Measurements from ENCODE around the gene PBX3. TPM values are rescaled to one million over a fixed set of nuclear protein-coding genes. Genes with fewer than 3 reads are reported as not detected.

Gene PBX3
- total and polyA plus RNA-seq, 9 of the 15 experiments (the other 6 are each of a cell fraction or from before 2014, with no cell fraction given): 0.14 to 5.8 (median 0.92) TPM

DNA sequence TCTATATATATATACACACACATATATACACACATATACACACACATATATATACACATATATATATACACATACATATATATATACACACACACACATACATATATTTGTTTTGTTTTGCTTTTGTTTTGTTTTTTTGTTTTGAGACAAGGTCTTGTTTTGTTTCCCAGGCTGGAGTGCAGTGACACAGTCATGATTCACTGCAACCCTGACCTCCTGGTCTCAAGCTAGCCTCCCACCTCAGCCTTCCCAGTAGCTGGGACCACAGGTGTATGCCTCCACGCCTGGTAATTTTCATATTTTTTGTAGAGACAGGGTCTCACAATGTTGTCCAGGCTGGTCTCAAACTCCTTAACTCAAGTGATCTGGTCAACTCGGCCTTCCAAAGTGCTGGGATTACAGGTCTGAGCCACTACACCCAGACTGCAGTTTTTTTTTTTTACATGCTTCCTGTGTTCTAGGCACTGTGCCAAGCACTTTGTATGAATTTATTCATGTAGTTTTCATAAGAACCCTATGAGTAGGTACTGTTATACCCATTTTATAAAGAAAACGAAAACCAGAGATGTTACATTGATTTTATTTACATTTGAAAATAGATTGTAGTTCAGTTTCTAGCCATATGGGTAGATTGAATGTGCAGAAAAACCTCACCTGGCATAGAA, 120.7 kb downstream of the PBX3 start:
- TF ChIP-seq HOXB6 (CRISPR knock-in tag; IDR thresholded peaks at IDR 0.05; ENCODE audit: borderline replicate concordance): no peak
- TF ChIP-seq, protein P1, sequence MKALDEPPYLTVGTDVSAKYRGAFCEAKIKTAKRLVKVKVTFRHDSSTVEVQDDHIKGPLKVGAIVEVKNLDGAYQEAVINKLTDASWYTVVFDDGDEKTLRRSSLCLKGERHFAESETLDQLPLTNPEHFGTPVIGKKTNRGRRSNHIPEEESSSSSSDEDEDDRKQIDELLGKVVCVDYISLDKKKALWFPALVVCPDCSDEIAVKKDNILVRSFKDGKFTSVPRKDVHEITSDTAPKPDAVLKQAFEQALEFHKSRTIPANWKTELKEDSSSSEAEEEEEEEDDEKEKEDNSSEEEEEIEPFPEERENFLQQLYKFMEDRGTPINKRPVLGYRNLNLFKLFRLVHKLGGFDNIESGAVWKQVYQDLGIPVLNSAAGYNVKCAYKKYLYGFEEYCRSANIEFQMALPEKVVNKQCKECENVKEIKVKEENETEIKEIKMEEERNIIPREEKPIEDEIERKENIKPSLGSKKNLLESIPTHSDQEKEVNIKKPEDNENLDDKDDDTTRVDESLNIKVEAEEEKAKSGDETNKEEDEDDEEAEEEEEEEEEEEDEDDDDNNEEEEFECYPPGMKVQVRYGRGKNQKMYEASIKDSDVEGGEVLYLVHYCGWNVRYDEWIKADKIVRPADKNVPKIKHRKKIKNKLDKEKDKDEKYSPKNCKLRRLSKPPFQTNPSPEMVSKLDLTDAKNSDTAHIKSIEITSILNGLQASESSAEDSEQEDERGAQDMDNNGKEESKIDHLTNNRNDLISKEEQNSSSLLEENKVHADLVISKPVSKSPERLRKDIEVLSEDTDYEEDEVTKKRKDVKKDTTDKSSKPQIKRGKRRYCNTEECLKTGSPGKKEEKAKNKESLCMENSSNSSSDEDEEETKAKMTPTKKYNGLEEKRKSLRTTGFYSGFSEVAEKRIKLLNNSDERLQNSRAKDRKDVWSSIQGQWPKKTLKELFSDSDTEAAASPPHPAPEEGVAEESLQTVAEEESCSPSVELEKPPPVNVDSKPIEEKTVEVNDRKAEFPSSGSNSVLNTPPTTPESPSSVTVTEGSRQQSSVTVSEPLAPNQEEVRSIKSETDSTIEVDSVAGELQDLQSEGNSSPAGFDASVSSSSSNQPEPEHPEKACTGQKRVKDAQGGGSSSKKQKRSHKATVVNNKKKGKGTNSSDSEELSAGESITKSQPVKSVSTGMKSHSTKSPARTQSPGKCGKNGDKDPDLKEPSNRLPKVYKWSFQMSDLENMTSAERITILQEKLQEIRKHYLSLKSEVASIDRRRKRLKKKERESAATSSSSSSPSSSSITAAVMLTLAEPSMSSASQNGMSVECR (CRISPR knock-in tag; IDR thresholded peaks at IDR 0.05): no peak
- no peak for TF ChIP-seq RNF2 (IDR thresholded peaks at IDR 0.05)
- no peak overlapping the region for H3K4me3 ChIP-seq
- H2AFZ ChIP-seq (ENCODE audit: low read depth, low read length): no peak overlapping the region
- H3K27ac ChIP-seq (ENCODE audit: extremely low read depth, low read depth, low read length): no peak overlapping the region
- intact Hi-C loops (cut with micrococcal nuclease) (no loop called here), in situ Hi-C loops (cut with MboI) (no loop called here)
- FAIRE-seq (no peak), ATAC-seq (no peak), DNase-seq (ENCODE audit: extremely low read depth in 1 of 4, low spot score in 3 of 4) (no peak)
- no peak overlapping the region for H3K4me2 ChIP-seq (ENCODE audit: insufficient read depth, low read length)
- H3K9me3 ChIP-seq (replicated peaks; ENCODE audit: control insufficient read depth, insufficient read depth, low read depth, low read length): no peaks in the 10 kb centered on the region
- H3K9ac ChIP-seq (ENCODE audit: insufficient read depth in 1 of 2, low read depth in 2 of 2, low read length in 2 of 2): no peak overlapping the region
- H3K9me1 ChIP-seq (ENCODE audit: control insufficient read depth, insufficient read depth, low read length): no peaks in the 10 kb centered on the region
- H3K36me3 ChIP-seq (ENCODE audit: control insufficient read depth, insufficient read depth, low read length): no peaks in the 10 kb centered on the region
- ChIA-PET POLR2A (no interaction called here), CTCF (ENCODE audit: low intra/inter-chr PET ratio) (no interaction called here)
- no TSS peak for BruUV-seq (replicated peaks)
- no peaks in the 10 kb centered on the region for H3K4me1 ChIP-seq (replicated peaks in 1 of 2; ENCODE audit: control insufficient read depth in 2 of 2, insufficient read depth in 2 of 2, low read length in 2 of 2)
- H4K20me1 ChIP-seq (replicated peaks; ENCODE audit: control insufficient read depth, insufficient read depth, low read length): no peaks in the 10 kb centered on the region
- H3K79me2 ChIP-seq (ENCODE audit: control insufficient read depth, insufficient read depth, low read length): no peaks in the 10 kb centered on the region
- 0% methylated on average over 3 of the region's 3 CpGs for WGBS (ENCODE audit: insufficient coverage, low coverage, missing lambda C conversion rate)
- H3K27me3 ChIP-seq (ENCODE audit: control insufficient read depth in 2 of 2, insufficient read depth in 2 of 2, low read length in 2 of 2): no peaks in the 10 kb centered on the region
